Chondrocyte (in vitro differentiated cells): Measurements from ENCODE around the gene LOXL1. TPM values are rescaled to one million over a fixed set of nuclear protein-coding genes. Genes with fewer than 3 reads are reported as not detected.

ENCODE experiments used
- DNase-seq: peaks from one replicate; pipeline ENCODE4 v3.0.0; 2021; ENCODE audit warnings: mixed read lengths, low spot score
- H3K27ac Mint-ChIP-seq: one replicate; pipeline ENCODE4 v1.8.0; 2021; ENCODE audit warnings: mild to moderate bottlenecking, moderate library complexity, mixed read lengths; ENCODE audit not compliant: unreplicated experiment
- H3K27me3 Mint-ChIP-seq: 2 replicates; pipeline ENCODE4 v1.8.0; 2021; ENCODE audit warnings: low read depth, mixed read lengths
- H3K36me3 Mint-ChIP-seq: 2 replicates; pipeline ENCODE4 v1.8.0; 2021; ENCODE audit warnings: low read depth, mixed read lengths
- H3K4me1 Mint-ChIP-seq: 2 replicates; pipeline ENCODE4 v1.8.0; 2021; ENCODE audit warnings: low read depth, mild to moderate bottlenecking, mixed read lengths
- H3K4me3 Mint-ChIP-seq: one replicate; pipeline ENCODE4 v1.8.0; 2021; ENCODE audit warnings: mild to moderate bottlenecking, moderate library complexity, mixed read lengths; ENCODE audit not compliant: unreplicated experiment
- H3K9me3 Mint-ChIP-seq: 2 replicates; pipeline ENCODE4 v1.8.0; 2021; ENCODE audit warnings: low read depth, mixed read lengths
- total RNA-seq: library from RNA; stranded (reverse); gene quantifications from 3 replicates; pipeline ENCODE4 v1.2.1, GENCODE V29; 2021
- TF ChIP-seq, protein P1 (sequence below): fragments of 200-600 bp; sonication (generic); IDR thresholded peaks from 2 replicates; pipeline ENCODE4 v1.5.0; 2021; ENCODE audit warnings: antibody characterized with exemption, mild to moderate bottlenecking, moderate library complexity

Gene LOXL1
- total RNA-seq, 1 donor from 2014 or later: 428 TPM

DNA sequence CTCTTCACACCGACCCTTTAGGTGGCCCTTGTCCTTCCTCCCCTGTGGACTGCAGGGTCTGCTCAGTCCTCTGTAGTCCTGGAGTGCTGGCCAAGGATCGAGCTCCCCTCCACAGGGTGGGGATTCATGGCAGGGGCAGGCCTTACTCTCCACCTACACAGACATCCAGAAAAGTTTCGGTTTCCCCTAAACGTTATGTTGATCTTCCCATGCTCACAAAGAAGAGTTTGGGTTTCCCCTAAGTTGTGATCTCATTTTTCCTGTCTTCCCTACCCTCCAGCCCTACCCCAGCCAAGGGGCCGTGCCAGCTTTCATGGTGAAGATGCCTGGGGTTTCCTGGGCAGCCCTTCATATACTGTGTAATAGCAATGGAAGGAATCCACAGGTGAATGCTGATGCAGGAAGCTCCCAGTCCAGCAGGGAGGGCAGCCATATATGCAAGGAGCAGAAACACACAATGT, 55.5 kb downstream of the LOXL1 start:
- Mint-ChIP-seq H3K27ac (peak overlapping the region; percentile 98), H3K4me3 (peak overlapping the region; percentile 56), H3K4me1 (peaks cover 58% of the 10 kb centered on the region), H3K27me3 (no peaks in the 10 kb centered on the region), H3K36me3 (peaks cover 5% of the 10 kb centered on the region), H3K9me3 (no peaks in the 10 kb centered on the region)
- TF ChIP-seq, protein P1, sequence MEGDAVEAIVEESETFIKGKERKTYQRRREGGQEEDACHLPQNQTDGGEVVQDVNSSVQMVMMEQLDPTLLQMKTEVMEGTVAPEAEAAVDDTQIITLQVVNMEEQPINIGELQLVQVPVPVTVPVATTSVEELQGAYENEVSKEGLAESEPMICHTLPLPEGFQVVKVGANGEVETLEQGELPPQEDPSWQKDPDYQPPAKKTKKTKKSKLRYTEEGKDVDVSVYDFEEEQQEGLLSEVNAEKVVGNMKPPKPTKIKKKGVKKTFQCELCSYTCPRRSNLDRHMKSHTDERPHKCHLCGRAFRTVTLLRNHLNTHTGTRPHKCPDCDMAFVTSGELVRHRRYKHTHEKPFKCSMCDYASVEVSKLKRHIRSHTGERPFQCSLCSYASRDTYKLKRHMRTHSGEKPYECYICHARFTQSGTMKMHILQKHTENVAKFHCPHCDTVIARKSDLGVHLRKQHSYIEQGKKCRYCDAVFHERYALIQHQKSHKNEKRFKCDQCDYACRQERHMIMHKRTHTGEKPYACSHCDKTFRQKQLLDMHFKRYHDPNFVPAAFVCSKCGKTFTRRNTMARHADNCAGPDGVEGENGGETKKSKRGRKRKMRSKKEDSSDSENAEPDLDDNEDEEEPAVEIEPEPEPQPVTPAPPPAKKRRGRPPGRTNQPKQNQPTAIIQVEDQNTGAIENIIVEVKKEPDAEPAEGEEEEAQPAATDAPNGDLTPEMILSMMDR: no peak
- DNase-seq: no peak

DNA sequence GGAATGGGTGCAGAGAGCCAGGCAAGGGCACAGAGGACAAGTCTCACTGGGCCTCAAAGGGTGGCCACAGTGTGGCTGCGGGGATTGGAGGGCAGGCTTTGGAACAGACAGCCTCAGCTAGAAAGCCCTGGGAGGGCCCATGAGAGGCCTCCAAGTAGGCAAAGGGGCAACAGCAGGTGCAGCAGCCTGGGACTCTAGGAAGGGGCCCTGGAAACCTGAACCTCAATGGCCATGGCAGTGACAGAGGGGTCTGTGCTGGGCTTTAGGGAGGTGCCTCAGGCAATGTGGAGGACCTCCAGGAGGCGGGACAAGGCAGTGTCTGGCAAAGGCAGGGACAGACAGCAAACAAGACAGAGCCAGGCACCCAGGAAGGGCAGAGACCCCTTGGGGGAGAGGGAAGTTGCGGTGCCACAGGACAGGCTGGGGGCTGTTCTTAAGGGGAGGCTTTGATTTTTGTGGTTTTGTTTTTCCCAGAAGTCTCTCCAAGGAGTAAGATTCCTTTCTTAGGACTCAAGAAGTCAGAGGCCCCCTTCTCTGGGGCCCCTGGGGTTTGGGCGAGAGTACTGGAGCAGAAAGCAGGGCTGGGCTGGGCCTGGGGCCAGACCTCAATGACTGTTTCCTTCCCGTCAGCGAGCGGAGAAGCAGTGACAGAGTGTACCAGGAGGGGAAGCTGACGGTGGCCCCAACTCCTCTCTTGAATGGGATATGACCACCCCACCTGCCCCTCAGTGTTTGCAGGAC, 56.1 kb downstream of the LOXL1 start:
- TF ChIP-seq, protein P1: peak; percentile 37
- no peaks in the 10 kb centered on the region for H3K9me3 Mint-ChIP-seq
- peaks cover 64% of the 10 kb centered on the region for H3K4me1 Mint-ChIP-seq
- peaks cover 5% of the 10 kb centered on the region for H3K36me3 Mint-ChIP-seq
- no peak for DNase-seq
- peak overlapping the region; percentile 56 for H3K4me3 Mint-ChIP-seq
- H3K27ac Mint-ChIP-seq: peak overlapping the region; percentile 98
- H3K27me3 Mint-ChIP-seq: no peaks in the 10 kb centered on the region

DNA sequence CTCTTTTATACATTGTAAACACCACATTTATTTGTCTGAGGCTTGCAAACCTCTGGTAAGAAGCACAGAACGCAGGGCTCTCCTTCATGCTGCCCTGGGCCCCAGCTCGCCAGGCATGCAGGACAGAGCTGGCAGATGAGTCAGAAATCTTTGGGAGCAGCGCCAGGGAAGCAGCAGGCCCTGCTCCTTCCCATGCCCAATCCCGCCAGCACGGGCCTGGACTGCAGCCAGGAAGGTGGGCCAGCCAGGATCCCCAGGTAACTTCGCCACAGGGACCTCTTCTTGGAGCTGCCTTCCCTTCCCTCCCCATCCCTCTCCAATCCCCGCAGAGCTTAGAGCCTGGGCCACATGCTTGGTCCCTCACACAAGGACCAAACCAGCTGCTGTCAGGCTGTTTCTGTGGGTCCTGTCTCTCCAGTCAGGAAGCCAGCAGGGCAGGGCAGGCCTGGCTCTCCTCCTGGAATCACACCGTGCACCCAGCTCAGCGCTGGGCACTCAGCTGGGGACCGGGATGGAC, 57.0 kb downstream of the LOXL1 start:
- H3K27me3 Mint-ChIP-seq: no peaks in the 10 kb centered on the region
- TF ChIP-seq, protein P1: no peak
- peaks cover 5% of the 10 kb centered on the region for H3K36me3 Mint-ChIP-seq
- no peak for DNase-seq
- H3K27ac Mint-ChIP-seq: peak overlapping the region; percentile 98
- H3K4me3 Mint-ChIP-seq: peak overlapping the region; percentile 50
- H3K9me3 Mint-ChIP-seq: no peaks in the 10 kb centered on the region
- H3K4me1 Mint-ChIP-seq: peaks cover 72% of the 10 kb centered on the region

DNA sequence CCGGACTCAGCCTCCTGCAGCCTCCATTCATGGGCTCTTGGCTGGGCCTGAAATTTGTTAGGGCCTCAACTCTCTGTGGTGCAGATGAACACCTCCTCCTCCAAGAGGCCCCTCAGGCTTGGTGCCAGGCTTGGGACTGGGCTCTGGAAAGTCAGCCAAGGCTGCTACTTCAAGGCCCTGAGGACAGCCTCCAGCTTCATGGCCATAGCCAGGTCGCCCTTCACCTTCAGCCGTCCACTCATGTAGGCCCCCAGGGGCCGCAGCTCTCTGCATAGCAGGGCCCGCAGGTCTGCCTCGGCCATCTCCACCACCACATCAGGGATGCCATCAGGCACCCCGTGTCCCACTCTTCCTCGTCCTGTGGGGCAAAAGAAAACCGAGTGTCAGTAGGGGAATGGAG, 57.5 kb downstream of the LOXL1 start:
- peak overlapping the region; percentile 98 for H3K27ac Mint-ChIP-seq

More for the DNA sequence above, 57.5 kb downstream of the LOXL1 start:
- no peak for DNase-seq
- peaks cover 76% of the 10 kb centered on the region for H3K4me1 Mint-ChIP-seq
- peaks cover 5% of the 10 kb centered on the region for H3K36me3 Mint-ChIP-seq
- H3K9me3 Mint-ChIP-seq: no peaks in the 10 kb centered on the region
- no peaks in the 10 kb centered on the region for H3K27me3 Mint-ChIP-seq
- no peak overlapping the region for H3K4me3 Mint-ChIP-seq
- TF ChIP-seq, protein P1: no peak
